GM23338 (cell line): ENCODE results near the gene ANTXR1. TPM values are rescaled to one million over a fixed set of nuclear protein-coding genes. Genes with fewer than 3 reads are reported as not detected.

Source experiments
- ATAC-seq: fragments of 200-7000 bp; cut with Tn5 transposase; 3 replicates; pipeline ENCODE4 v1.9.1; 2020
- DNase-seq: peaks from one replicate; pipeline ENCODE4 v3.0.0-alpha.2; 2015; ENCODE audit warnings: low spot score
- H2AFZ ChIP-seq: fragments of 200-600 bp; sonication (generic); 2 replicates; pipeline ENCODE4 v1.8.0; 2016; ENCODE audit warnings: antibody characterized with exemption, mild to moderate bottlenecking, moderate library complexity
- H3F3A ChIP-seq: fragments of 200-600 bp; sonication (generic); replicated peaks from 2 replicates; pipeline ENCODE4 v1.8.0; 2017; ENCODE audit warnings: antibody characterized with exemption, mixed run types, low read depth
- H3K27ac ChIP-seq: fragments of 200-600 bp; sonication (generic); 2 replicates; pipeline ENCODE4 v1.6.1; 2016; ENCODE audit warnings: low read depth
- H3K27me3 ChIP-seq: fragments of 200-600 bp; sonication (generic); 2 replicates; pipeline ENCODE4 v1.8.0; 2016; ENCODE audit warnings: mild to moderate bottlenecking, mixed run types, moderate library complexity; ENCODE audit not compliant: insufficient read depth
- H3K36me3 ChIP-seq: fragments of 200-600 bp; sonication (generic); 2 replicates; pipeline ENCODE4 v1.8.0; 2016; ENCODE audit warnings: mild to moderate bottlenecking; ENCODE audit not compliant: insufficient read depth
- H3K4me1 ChIP-seq: fragments of 200-600 bp; sonication (generic); 2 replicates; pipeline ENCODE4 v1.8.0; 2016; ENCODE audit warnings: mild to moderate bottlenecking, moderate library complexity; ENCODE audit not compliant: insufficient read depth
- H3K4me2 ChIP-seq: fragments of 200-600 bp; sonication (generic); 2 replicates; pipeline ENCODE4 v1.7.1; 2017; ENCODE audit warnings: mixed run types
- H3K4me3 ChIP-seq: fragments of 200-600 bp; sonication (generic); 2 replicates; pipeline ENCODE4 v1.6.1; 2016; ENCODE audit warnings: mixed run types
- H3K79me2 ChIP-seq: fragments of 200-600 bp; sonication (generic); replicated peaks from 2 replicates; pipeline ENCODE4 v1.8.0; 2017; ENCODE audit warnings: mild to moderate bottlenecking; ENCODE audit not compliant: insufficient read depth
- H3K9me2 ChIP-seq: fragments of 200-600 bp; sonication (generic); 2 replicates; pipeline ENCODE4 v1.8.0; 2017; ENCODE audit not compliant: insufficient read depth
- H4K20me1 ChIP-seq: fragments of 200-600 bp; sonication (generic); replicated peaks from 2 replicates; pipeline ENCODE4 v1.8.0; 2017; ENCODE audit warnings: mild to moderate bottlenecking; ENCODE audit not compliant: insufficient read depth
- H3K27ac Mint-ChIP-seq: 2 replicates; pipeline ENCODE4 v1.8.0; 2020; ENCODE audit warnings: inconsistent platforms, mild to moderate bottlenecking, moderate library complexity, mixed read lengths
- H3K27me3 Mint-ChIP-seq: 3 replicates; pipeline ENCODE4 v1.8.0; 2022; ENCODE audit warnings: low read depth, mild to moderate bottlenecking, moderate library complexity, mixed read lengths, inconsistent platforms; ENCODE audit not compliant: insufficient read depth, poor library complexity
- H3K36me3 Mint-ChIP-seq: 3 replicates; pipeline ENCODE4 v1.8.0; 2021; ENCODE audit warnings: low read depth, mild to moderate bottlenecking, inconsistent platforms, moderate library complexity, mixed read lengths
- H3K4me1 Mint-ChIP-seq: 3 replicates; pipeline ENCODE4 v1.8.0; 2020; ENCODE audit warnings: mild to moderate bottlenecking, inconsistent platforms, mixed read lengths
- H3K4me3 Mint-ChIP-seq: 3 replicates; pipeline ENCODE4 v1.8.0; 2021; ENCODE audit warnings: moderate library complexity, mild to moderate bottlenecking, inconsistent platforms, mixed read lengths
- H3K9me3 Mint-ChIP-seq: 3 replicates; pipeline ENCODE4 v1.8.0; 2020; ENCODE audit warnings: moderate library complexity, mild to moderate bottlenecking, inconsistent platforms, mixed read lengths
- CREB1 ChIP-seq: fragments of 250-450 bp; sonication (Bioruptor Pico); IDR thresholded peaks from 2 replicates; pipeline ENCODE4 v1.5.0; 2020; ENCODE audit warnings: low read depth, mild to moderate bottlenecking, moderate library complexity
- EZH2 ChIP-seq: fragments of 200-600 bp; sonication (generic); IDR thresholded peaks from one replicate; pipeline ENCODE4 v1.8.0; 2017; ENCODE audit warnings: antibody characterized with exemption, mild to moderate bottlenecking, low read depth; ENCODE audit not compliant: unreplicated experiment
- EZH2phosphoT487 ChIP-seq: fragments of 200-600 bp; sonication (generic); IDR thresholded peaks from one replicate; pipeline ENCODE4 v1.8.1; 2018; ENCODE audit warnings: antibody characterized with exemption; ENCODE audit not compliant: unreplicated experiment
- JUNB ChIP-seq: IDR thresholded peaks from one replicate; pipeline ENCODE4 v1.6.1; 2016; ENCODE audit warnings: antibody characterized with exemption; ENCODE audit not compliant: unreplicated experiment
- NANOG ChIP-seq: IDR thresholded peaks from 2 replicates; pipeline ENCODE4 v1.6.1; 2016; ENCODE audit warnings: antibody characterized with exemption, borderline replicate concordance
- POLR2AphosphoS5 ChIP-seq: IDR thresholded peaks from 2 replicates; pipeline ENCODE4 v1.6.1; 2016; ENCODE audit warnings: antibody characterized with exemption, low read depth
- STAT1 ChIP-seq: IDR thresholded peaks from one replicate; pipeline ENCODE4 v1.6.1; 2016; ENCODE audit warnings: antibody characterized with exemption; ENCODE audit not compliant: unreplicated experiment
- ZNF331 ChIP-seq: fragments of 250-450 bp; sonication (Bioruptor Pico); IDR thresholded peaks from 2 replicates; pipeline ENCODE4 v1.5.0; 2020; ENCODE audit warnings: low read depth, mild to moderate bottlenecking, moderate library complexity
- polyA plus RNA-seq: library from polyadenylated mRNA; unstranded; fragments of >200 nt; fragmentation: Nextera tagmentation; extraction: Ambion mirVana; gene quantifications from 2 replicates; pipeline ENCODE4 v1.2.1, GENCODE V29; 2016
- total RNA-seq: library from RNA; depleted of rRNA; stranded (reverse); fragments of >200 nt; shearing (Covaris generic); gene quantifications from 2 replicates; pipeline ENCODE4 v1.2.3, GENCODE V29; 2014
- TF ChIP-seq, protein P1 (sequence below): IDR thresholded peaks from one replicate; pipeline ENCODE4 v1.6.1; 2018; ENCODE audit warnings: antibody characterized with exemption; ENCODE audit not compliant: unreplicated experiment
- TF ChIP-seq, protein P2 (sequence below): IDR thresholded peaks from 2 replicates; pipeline ENCODE4 v1.6.1; 2016; ENCODE audit warnings: antibody characterized with exemption
- TF ChIP-seq, protein P3 (sequence below), 2 experiments: fragments of 200-600 bp in 1 of 2; sonication (generic) in 1 of 2; conservative IDR thresholded peaks; 2 replicates each; pipeline versions ENCODE4 v1.5.1 to v1.6.1; 2016 to 2017; ENCODE audit warnings: antibody characterized with exemption in 2 of 2, low read depth in 2 of 2, mild to moderate bottlenecking in 2 of 2, moderate library complexity in 1 of 2

ANTXR1 gene
- total and polyA plus RNA-seq, 2 experiments from 2014 or later, result 16.1 to 23.1 TPM

DNA sequence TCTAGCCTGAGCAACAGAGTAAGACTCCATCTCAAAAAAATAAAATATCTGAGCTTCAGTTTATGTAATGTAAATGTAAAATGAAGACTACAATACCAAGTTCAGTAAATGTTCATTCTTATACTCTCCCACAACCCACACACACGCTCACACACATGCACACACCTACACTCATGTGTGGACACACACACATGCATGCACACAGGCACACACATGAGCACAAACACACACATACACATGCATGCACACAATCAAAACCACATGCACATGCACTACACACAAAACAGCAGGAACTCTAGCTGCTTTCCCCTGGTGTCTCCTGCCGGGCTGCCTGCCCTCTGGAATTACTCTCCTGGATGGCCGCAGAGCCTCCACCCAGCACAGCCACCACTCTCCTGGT, 283.4 kb downstream of the ANTXR1 start:
- no peaks in the 10 kb centered on the region for H4K20me1 ChIP-seq
- no peaks in the 10 kb centered on the region for H3K36me3 Mint-ChIP-seq
- H3K27ac ChIP-seq, result no peak overlapping the region

DNA sequence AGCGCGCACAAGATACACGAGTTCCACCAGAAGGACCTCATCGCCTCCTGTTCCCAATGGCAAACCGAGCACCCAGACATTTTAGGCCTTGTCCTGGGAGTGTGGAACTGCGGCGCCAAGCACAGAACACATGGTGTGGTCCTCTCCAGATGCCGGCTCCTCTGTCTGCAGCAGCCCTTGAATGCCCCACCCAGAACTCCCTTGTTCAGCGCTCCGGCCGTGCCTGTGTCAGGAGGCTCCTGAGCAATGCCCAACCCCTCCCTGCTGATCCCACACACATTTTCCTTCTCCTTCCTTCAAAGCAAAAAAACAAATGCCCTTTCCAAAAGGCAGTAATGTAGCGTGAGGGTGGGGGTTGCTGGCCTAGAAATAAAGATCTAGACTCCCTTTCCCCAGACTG, 284.2 kb downstream of the ANTXR1 start:
- H3K4me2 ChIP-seq, result no peak overlapping the region
- no peak overlapping the region for H2AFZ ChIP-seq
- H3K27me3 ChIP-seq, result no peaks in the 10 kb centered on the region
- no peaks in the 10 kb centered on the region for H3K79me2 ChIP-seq
- DNase-seq (no peak), ATAC-seq (no peak)
- H3K36me3 ChIP-seq, result no peaks in the 10 kb centered on the region
- H3K36me3 Mint-ChIP-seq, result no peaks in the 10 kb centered on the region
- H3K9me2 ChIP-seq, result no peaks in the 10 kb centered on the region; the same call in 1 of the 2 replicates
- H3K27me3 Mint-ChIP-seq, result peaks cover 4% of the 10 kb centered on the region
- no peaks in the 10 kb centered on the region for H3K4me1 Mint-ChIP-seq
- no peak overlapping the region for H3K27ac Mint-ChIP-seq
- no peak overlapping the region for H3K4me3 ChIP-seq
- H3K9me3 Mint-ChIP-seq, result no peaks in the 10 kb centered on the region
- no peaks in the 10 kb centered on the region for H3K4me1 ChIP-seq
- H4K20me1 ChIP-seq, result no peaks in the 10 kb centered on the region
- H3K27ac ChIP-seq, result no peak overlapping the region
- H3K4me3 Mint-ChIP-seq, result no peak overlapping the region
- no peaks in the 10 kb centered on the region for H3F3A ChIP-seq
- TF ChIP-seq POLR2AphosphoS5, result no peak
- TF ChIP-seq STAT1, result no peak
- TF ChIP-seq CREB1, result no peak
- no peak for TF ChIP-seq NANOG
- TF ChIP-seq, protein P1, sequence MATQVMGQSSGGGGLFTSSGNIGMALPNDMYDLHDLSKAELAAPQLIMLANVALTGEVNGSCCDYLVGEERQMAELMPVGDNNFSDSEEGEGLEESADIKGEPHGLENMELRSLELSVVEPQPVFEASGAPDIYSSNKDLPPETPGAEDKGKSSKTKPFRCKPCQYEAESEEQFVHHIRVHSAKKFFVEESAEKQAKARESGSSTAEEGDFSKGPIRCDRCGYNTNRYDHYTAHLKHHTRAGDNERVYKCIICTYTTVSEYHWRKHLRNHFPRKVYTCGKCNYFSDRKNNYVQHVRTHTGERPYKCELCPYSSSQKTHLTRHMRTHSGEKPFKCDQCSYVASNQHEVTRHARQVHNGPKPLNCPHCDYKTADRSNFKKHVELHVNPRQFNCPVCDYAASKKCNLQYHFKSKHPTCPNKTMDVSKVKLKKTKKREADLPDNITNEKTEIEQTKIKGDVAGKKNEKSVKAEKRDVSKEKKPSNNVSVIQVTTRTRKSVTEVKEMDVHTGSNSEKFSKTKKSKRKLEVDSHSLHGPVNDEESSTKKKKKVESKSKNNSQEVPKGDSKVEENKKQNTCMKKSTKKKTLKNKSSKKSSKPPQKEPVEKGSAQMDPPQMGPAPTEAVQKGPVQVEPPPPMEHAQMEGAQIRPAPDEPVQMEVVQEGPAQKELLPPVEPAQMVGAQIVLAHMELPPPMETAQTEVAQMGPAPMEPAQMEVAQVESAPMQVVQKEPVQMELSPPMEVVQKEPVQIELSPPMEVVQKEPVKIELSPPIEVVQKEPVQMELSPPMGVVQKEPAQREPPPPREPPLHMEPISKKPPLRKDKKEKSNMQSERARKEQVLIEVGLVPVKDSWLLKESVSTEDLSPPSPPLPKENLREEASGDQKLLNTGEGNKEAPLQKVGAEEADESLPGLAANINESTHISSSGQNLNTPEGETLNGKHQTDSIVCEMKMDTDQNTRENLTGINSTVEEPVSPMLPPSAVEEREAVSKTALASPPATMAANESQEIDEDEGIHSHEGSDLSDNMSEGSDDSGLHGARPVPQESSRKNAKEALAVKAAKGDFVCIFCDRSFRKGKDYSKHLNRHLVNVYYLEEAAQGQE, result no peak
- TF ChIP-seq EZH2, result no peak
- TF ChIP-seq JUNB, result no peak
- no peak for TF ChIP-seq EZH2phosphoT487
- TF ChIP-seq, protein P2, sequence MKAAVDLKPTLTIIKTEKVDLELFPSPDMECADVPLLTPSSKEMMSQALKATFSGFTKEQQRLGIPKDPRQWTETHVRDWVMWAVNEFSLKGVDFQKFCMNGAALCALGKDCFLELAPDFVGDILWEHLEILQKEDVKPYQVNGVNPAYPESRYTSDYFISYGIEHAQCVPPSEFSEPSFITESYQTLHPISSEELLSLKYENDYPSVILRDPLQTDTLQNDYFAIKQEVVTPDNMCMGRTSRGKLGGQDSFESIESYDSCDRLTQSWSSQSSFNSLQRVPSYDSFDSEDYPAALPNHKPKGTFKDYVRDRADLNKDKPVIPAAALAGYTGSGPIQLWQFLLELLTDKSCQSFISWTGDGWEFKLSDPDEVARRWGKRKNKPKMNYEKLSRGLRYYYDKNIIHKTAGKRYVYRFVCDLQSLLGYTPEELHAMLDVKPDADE, result no peak
- TF ChIP-seq, protein P3, sequence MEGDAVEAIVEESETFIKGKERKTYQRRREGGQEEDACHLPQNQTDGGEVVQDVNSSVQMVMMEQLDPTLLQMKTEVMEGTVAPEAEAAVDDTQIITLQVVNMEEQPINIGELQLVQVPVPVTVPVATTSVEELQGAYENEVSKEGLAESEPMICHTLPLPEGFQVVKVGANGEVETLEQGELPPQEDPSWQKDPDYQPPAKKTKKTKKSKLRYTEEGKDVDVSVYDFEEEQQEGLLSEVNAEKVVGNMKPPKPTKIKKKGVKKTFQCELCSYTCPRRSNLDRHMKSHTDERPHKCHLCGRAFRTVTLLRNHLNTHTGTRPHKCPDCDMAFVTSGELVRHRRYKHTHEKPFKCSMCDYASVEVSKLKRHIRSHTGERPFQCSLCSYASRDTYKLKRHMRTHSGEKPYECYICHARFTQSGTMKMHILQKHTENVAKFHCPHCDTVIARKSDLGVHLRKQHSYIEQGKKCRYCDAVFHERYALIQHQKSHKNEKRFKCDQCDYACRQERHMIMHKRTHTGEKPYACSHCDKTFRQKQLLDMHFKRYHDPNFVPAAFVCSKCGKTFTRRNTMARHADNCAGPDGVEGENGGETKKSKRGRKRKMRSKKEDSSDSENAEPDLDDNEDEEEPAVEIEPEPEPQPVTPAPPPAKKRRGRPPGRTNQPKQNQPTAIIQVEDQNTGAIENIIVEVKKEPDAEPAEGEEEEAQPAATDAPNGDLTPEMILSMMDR (conservative IDR thresholded peaks at IDR 0.05; ENCODE audit: low read depth in 2 of 2), result no peak

More for the DNA sequence above, 283.4 kb downstream of the ANTXR1 start:
- no peak overlapping the region for H3K4me3 ChIP-seq
- Mint-ChIP-seq H3K27ac (no peak overlapping the region), H3K4me3 (no peak overlapping the region), H3K4me1 (no peaks in the 10 kb centered on the region), H3K27me3 (peaks cover 2% of the 10 kb centered on the region), H3K9me3 (no peaks in the 10 kb centered on the region)
- no peaks in the 10 kb centered on the region for H3K4me1 ChIP-seq
- no peaks in the 10 kb centered on the region for H3K36me3 ChIP-seq
- no peaks in the 10 kb centered on the region for H3F3A ChIP-seq
- H3K9me2 ChIP-seq, result no peaks in the 10 kb centered on the region
- H3K27me3 ChIP-seq, result no peaks in the 10 kb centered on the region
- TF ChIP-seq, protein P1, result no peak
- TF ChIP-seq ZNF331 (CRISPR knock-in tag), result no peak
- TF ChIP-seq STAT1, result no peak
- TF ChIP-seq EZH2phosphoT487, result no peak
- H3K79me2 ChIP-seq, result no peaks in the 10 kb centered on the region
- DNase-seq (no peak), ATAC-seq (no peak)
- no peak overlapping the region for H2AFZ ChIP-seq
- no peak overlapping the region for H3K4me2 ChIP-seq
